ENCODE results near the gene FBXO40.

Gene FBXO40

GRCh38 chr3:121621491-121621890 is 28.3 kb downstream of the FBXO40 start:
- no peak for DNase-seq

- no peak for DNase-seq
These were observed 31.1 kb downstream of the FBXO40 start for GRCh38 chr3:121624147-121624899.

- no peak for DNase-seq
These were observed 33.3 kb downstream of the FBXO40 start for GRCh38 chr3:121626495-121626894.

GRCh38 chr3:121627211-121627610 is 34.0 kb downstream of the FBXO40 start:
- DNase-seq = no peak

GRCh38 chr3:121627622-121628021 is 34.4 kb downstream of the FBXO40 start:
- DNase-seq = no peak

- no peak for DNase-seq
These were observed 36.4 kb downstream of the FBXO40 start for GRCh38 chr3:121629601-121630000.

- DNase-seq = no peak
These were observed 37.2 kb downstream of the FBXO40 start for GRCh38 chr3:121630355-121630754.

- no peak for DNase-seq
These were observed 44.7 kb downstream of the FBXO40 start for GRCh38 chr3:121637922-121638321.

- DNase-seq = no peak
These were observed 47.9 kb downstream of the FBXO40 start for GRCh38 chr3:121641127-121641526.

GRCh38 chr3:121642601-121643314 is 49.6 kb downstream of the FBXO40 start:
- no peak for DNase-seq

GRCh38 chr3:121645054-121645453 is 51.9 kb downstream of the FBXO40 start:
- DNase-seq = no peak

GRCh38 chr3:121648219-121648958 is 55.2 kb downstream of the FBXO40 start:
- no peak for DNase-seq

GRCh38 chr3:121649645-121650044 is 56.5 kb downstream of the FBXO40 start:
- no peak for DNase-seq

GRCh38 chr3:121651684-121652083 is 58.5 kb downstream of the FBXO40 start:
- no peak for DNase-seq

GRCh38 chr3:121654493-121655385 is 61.6 kb downstream of the FBXO40 start:
- no peak for DNase-seq

- no peak for DNase-seq
These were observed 65.7 kb downstream of the FBXO40 start for GRCh38 chr3:121658716-121659435.

GRCh38 chr3:121659586-121659985 is 66.4 kb downstream of the FBXO40 start:
- no peak for DNase-seq

- DNase-seq = no peak
These were observed 67.4 kb downstream of the FBXO40 start, which contains the start of gene HCLS1 for GRCh38 chr3:121660356-121661171. Gene HCLS1 (minus strand): TSS chr3:121660903. CDS start chr3:121658347, 2,556 bp downstream.

- no peak for DNase-seq
These were observed 68.2 kb downstream of the FBXO40 start for GRCh38 chr3:121661376-121661775.

- DNase-seq = no peak
These were observed 69.6 kb downstream of the FBXO40 start for GRCh38 chr3:121662742-121663141.
